ENCODE measurements around the gene FARS2. TPM values are rescaled to one million over a fixed set of nuclear protein-coding genes. Genes with fewer than 3 reads are reported as not detected.
"Not testable (repeated sequence)": the region's sequence is repeated elsewhere in the genome, so short reads cannot be mapped to it uniquely, and the experiment has no call there.

The FARS2 gene
- polyA plus RNA-seq, 1 experiment: 17.9 TPM

- Histone ChIP-seq H3K36me3 (ENCODE audit: control insufficient read depth, insufficient read depth, low read length) (no peaks in the 10 kb centered on the region), H3K27me3 (ENCODE audit: control insufficient read depth, insufficient read depth, low read length) (no peaks in the 10 kb centered on the region), H3K4me3 (ENCODE audit: low read depth, low read length) (no peak overlapping the region)
- no peak for DNase-seq (ENCODE audit: low read depth)
- no peak for TF ChIP-seq CTCF (IDR thresholded peaks at IDR 0.05; ENCODE audit: insufficient read depth, low read depth, low read length)
- ChIA-PET CTCF (no interaction called here), POLR2A (interaction anchor here (1.2 kb wide), 1 partner anchor 14 kb away, joined by 3 read pairs; no protein-coding TSS in a partner anchor)
Observed at GRCh38 chr6:5679270-5679669, 418.0 kb downstream of the FARS2 start.

DNA sequence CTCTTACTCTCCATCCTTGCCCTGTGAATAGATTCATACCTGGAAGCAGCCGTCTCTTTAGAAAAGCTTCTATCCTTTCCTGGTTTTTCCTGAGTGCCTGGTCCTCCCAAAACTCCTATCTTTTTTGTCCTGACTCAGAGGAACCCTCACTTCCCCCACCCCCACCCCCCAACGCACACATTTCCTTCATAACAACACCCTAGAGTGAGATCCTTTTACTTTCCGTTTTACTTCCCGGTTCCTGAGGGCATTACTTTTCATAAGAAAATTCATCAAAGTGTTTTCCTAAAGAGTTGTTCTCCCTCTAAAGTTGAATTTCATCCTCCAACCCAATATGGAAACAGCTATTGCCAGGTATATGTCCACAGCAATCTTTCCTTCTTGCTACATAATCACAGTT is 418.4 kb downstream of the FARS2 start:
- POLR2A ChIA-PET: interaction anchor here (1.2 kb wide), 1 partner anchor 15 kb away, joined by 3 read pairs; no protein-coding TSS in a partner anchor

GRCh38 chr6:5680095-5680494 is 418.8 kb downstream of the FARS2 start:
- ChIA-PET CTCF (no interaction called here), POLR2A (interaction anchor here (1.2 kb wide), 1 partner anchor 15 kb away, joined by 3 read pairs; no protein-coding TSS in a partner anchor)
- no peak for DNase-seq (ENCODE audit: low read depth)
- no peak for TF ChIP-seq CTCF (IDR thresholded peaks at IDR 0.05; ENCODE audit: insufficient read depth, low read depth, low read length)
- Histone ChIP-seq H3K4me3 (ENCODE audit: low read depth, low read length) (no peak overlapping the region), H3K36me3 (ENCODE audit: control insufficient read depth, insufficient read depth, low read length) (no peaks in the 10 kb centered on the region), H3K27me3 (ENCODE audit: control insufficient read depth, insufficient read depth, low read length) (no peaks in the 10 kb centered on the region)

More for the DNA sequence above, 418.4 kb downstream of the FARS2 start:
- CTCF ChIA-PET: no interaction called here
- Histone ChIP-seq H3K27me3 (ENCODE audit: control insufficient read depth, insufficient read depth, low read length) (no peaks in the 10 kb centered on the region), H3K36me3 (ENCODE audit: control insufficient read depth, insufficient read depth, low read length) (no peaks in the 10 kb centered on the region), H3K4me3 (ENCODE audit: low read depth, low read length) (no peak overlapping the region)
- DNase-seq (ENCODE audit: low read depth): no peak
- no peak for TF ChIP-seq CTCF (IDR thresholded peaks at IDR 0.05; ENCODE audit: insufficient read depth, low read depth, low read length)

DNA sequence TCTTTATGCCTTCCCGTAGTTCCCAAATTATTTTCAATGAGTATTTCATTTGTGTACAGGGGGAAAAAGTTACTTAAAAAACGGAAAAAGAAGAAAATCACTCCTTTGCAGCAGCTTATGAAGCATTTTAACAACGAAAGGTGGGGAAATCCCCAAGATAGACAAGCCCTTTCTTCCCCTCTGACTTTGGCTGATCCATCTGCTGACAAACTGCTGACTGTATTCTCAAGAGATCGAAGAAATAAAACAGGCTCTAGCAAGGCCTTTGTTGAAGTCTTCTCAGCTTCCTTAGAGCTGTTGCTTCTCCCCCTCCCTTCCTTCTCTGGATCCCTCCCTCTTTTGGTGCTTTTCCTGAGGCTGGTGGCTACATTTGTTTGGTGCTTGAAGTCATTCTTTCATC is 420.2 kb downstream of the FARS2 start:
- Histone ChIP-seq H3K36me3 (ENCODE audit: control insufficient read depth, insufficient read depth, low read length) (no peaks in the 10 kb centered on the region), H3K4me3 (ENCODE audit: low read depth, low read length) (no peak overlapping the region), H3K27me3 (ENCODE audit: control insufficient read depth, insufficient read depth, low read length) (no peaks in the 10 kb centered on the region)
- CTCF ChIA-PET: no interaction called here
- POLR2A ChIA-PET: no interaction called here
- TF ChIP-seq CTCF (IDR thresholded peaks at IDR 0.05; ENCODE audit: insufficient read depth, low read depth, low read length): no peak
- no peak for DNase-seq (ENCODE audit: low read depth)

DNA sequence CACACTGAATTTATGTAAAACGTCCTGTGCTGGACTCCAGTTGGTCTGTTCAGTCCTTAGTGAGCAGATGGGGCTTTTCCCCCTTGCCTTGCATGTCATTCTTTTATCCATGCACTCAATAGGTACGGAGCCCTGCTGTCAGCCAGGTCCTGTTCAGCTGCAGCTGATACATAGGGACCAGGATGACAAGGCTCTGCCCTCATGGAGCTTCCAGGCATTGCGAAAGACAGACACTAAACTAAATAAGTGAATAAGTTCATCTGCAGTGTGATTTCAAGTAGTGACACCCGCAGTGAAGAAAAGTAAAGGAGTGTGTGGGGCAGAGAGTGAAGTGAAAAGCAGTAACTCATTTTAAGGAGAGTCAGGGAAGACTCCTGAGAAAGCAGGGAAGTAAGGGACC is 421.2 kb downstream of the FARS2 start:
- DNase-seq (ENCODE audit: low read depth): no peak
- H3K27me3 ChIP-seq (ENCODE audit: control insufficient read depth, insufficient read depth, low read length): no peaks in the 10 kb centered on the region
- TF ChIP-seq CTCF (IDR thresholded peaks at IDR 0.05; ENCODE audit: insufficient read depth, low read depth, low read length): no peak
- H3K4me3 ChIP-seq (ENCODE audit: low read depth, low read length): no peak overlapping the region
- ChIA-PET CTCF (no interaction called here), POLR2A (no interaction called here)
- no peaks in the 10 kb centered on the region for H3K36me3 ChIP-seq (ENCODE audit: control insufficient read depth, insufficient read depth, low read length)

- POLR2A ChIA-PET; DNase-seq (ENCODE audit: low read depth); H3K36me3 ChIP-seq (ENCODE audit: control insufficient read depth, insufficient read depth, low read length); CTCF ChIA-PET; H3K27me3 ChIP-seq (ENCODE audit: control insufficient read depth, insufficient read depth, low read length); H3K4me3 ChIP-seq (ENCODE audit: low read depth, low read length): not testable (repeated sequence)
Observed at GRCh38 chr6:5683747-5684146, 422.4 kb downstream of the FARS2 start.
